NCI-H1436 (cell line): Measurements from ENCODE around the gene HDAC4.

Experiments used
- DNase-seq: peaks from one replicate; lab custom pipeline; 2025; lab: John Stamatoyannopoulos, UW

The HDAC4 gene

DNA sequence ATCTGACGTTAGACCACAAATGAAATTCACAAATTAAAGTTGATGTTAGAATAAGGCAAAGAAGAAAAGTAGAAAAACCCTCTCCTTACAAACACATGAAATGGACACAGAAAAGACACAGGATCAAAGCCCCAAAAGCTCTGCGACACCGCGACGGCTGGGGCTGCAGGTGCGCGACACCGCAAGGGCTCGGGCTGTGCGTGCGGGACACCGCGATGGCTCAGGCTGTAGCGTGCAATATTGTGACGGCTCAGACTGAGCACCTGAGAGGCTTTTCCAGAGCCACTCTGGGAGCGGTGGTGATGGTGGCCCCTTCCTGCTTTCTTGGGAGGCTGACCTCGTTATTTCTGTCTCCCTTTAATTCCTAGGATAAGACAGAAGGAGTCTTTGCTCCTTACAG is 296.0 kb downstream of the HDAC4 start:
- DNase-seq = no peak

DNA sequence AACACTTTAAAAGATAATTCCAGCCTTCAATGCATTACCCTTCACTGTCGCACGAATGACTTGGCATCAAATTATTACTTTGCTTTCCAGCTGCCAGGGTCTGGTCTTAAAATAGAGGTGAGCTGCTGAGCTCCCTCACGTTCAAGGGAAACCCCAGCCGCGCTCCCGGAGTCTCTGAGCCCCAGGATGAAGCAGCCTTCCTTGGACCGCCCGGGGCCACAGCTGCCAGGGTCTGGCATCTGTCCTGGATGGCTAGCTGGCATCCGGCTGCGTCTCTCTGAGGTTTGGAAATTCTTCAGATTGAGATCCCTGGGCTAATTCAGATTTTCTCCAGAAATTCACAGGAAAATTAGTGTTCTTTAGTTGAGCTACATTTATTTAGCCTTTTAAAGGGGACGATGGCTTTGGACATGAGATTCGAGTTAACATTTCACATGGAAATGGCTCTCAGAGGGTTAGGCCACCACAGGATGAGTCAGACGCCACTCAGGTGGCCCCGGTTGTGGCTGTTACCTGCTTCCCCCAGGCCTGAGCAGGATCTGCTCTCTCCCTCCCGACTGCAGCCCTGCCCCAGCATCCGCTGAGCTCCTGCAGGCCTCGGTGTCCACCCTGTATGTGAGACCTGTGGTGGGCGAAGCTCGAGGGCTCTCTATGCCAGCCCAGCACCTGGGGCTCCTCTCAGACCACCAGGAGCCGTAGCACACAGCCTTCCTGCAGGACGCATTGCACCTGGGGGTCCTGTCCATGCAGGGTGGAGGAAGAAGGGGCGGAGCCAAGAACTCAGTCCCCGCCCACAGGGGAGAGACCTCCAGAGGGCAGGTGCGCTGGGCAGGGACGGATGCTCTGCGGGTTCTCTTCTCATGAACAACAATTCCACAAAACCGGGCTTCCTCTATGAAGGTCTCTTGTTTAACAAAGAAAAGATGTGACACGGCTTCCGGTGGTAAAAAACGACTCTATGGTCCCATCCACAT is 297.4 kb downstream of the HDAC4 start:
- DNase-seq = no peak

GRCh38 chr2:239102266-239102665 is 298.6 kb downstream of the HDAC4 start:
- no peak for DNase-seq

GRCh38 chr2:239101807-239102206 is 299.0 kb downstream of the HDAC4 start:
- no peak for DNase-seq

GRCh38 chr2:239101071-239101470 is 299.7 kb downstream of the HDAC4 start:
- DNase-seq = no peak

DNA sequence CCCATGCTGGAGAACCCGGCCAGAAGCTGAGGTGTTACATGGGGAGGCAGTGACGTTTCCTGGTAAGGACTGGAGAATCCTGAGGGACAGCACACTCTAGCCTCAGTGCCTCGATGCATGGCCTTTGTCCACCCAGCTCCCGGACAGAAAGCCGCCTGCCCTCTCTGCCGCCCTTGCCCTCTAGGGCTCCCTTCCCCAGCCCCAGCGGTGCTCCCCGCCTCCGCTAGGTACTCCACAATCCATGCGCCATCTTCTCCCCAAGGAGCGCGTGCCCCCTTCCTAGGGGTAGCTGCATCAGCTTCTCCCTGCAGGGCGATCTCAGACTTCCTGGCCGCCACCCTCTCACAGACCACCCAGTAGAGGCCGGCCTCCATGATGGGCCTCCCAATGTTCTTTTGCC is 301.3 kb downstream of the HDAC4 start:
- DNase-seq = no peak

DNA sequence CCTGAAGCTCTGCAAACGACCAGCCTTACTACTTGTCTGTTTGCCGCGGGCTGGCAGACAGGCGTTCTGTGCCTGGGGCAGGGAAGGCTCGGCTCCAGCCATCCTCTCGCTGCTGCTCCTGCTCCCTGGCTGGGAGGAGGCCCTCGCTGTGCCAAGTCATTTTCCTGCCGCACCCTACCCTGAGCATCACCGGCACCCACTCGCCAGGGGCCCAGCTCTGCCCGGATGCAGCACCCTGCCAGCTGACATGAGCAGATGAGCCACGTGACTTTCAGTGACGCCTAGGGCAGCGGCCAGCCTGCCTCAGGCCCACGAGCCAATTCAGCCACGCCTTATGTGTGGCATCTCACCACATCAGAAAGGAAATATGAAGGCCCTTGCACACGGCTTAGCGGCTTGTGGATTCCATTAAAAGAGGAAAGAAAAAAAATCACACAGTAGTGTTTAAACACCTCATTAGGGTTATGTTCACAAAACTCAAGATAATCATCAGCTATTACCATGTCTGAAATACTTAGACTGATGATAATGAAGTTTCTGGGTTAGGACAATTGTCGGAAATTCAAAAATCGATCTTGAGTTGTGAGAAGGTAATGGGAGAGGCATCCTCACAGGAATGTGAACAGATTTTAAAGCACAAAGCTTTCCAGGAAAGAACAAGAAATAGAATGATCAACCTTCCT is 302.4 kb downstream of the HDAC4 start:
- no peak for DNase-seq

DNA sequence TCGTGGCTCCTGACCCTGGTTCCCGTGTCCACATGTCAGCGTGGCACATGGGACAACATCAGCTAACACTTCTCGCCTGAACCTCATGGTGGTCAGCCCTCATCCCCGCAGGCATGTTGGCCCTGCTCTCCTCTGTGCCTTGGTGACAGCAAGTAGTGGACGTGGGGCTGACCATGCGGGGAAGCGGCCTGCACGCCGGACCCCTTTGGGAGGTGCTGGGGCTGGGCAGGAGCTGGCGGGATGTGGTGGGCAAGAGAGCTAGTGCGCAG is 303.5 kb downstream of the HDAC4 start:
- no peak for DNase-seq

GRCh38 chr2:239096676-239097427 is 304.0 kb downstream of the HDAC4 start:
- DNase-seq = no peak

GRCh38 chr2:239095460-239096081 is 305.2 kb downstream of the HDAC4 start:
- no peak for DNase-seq

GRCh38 chr2:239094867-239095266 is 306.0 kb downstream of the HDAC4 start:
- DNase-seq = no peak

GRCh38 chr2:239093952-239094351 is 306.9 kb downstream of the HDAC4 start:
- no peak for DNase-seq

DNA sequence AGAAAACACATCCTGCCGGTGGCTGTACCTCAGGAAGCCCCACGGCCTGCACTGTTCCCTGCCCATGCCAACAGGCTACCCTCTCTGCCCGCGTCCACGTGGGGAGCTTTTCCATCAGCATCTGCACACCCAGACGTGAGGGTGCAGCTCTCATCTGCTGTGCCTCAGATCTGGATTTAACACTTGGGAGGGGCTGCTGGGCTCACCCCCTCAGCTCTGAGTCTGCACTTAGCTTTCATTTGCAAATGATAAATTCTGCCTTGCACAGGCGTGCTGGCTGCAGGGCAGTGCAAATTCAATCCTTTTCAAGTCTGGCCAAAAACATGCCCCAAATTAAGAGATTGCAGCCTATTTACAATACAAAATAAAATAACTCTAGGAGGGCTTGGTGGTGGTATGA is 307.3 kb downstream of the HDAC4 start:
- DNase-seq = no peak

DNA sequence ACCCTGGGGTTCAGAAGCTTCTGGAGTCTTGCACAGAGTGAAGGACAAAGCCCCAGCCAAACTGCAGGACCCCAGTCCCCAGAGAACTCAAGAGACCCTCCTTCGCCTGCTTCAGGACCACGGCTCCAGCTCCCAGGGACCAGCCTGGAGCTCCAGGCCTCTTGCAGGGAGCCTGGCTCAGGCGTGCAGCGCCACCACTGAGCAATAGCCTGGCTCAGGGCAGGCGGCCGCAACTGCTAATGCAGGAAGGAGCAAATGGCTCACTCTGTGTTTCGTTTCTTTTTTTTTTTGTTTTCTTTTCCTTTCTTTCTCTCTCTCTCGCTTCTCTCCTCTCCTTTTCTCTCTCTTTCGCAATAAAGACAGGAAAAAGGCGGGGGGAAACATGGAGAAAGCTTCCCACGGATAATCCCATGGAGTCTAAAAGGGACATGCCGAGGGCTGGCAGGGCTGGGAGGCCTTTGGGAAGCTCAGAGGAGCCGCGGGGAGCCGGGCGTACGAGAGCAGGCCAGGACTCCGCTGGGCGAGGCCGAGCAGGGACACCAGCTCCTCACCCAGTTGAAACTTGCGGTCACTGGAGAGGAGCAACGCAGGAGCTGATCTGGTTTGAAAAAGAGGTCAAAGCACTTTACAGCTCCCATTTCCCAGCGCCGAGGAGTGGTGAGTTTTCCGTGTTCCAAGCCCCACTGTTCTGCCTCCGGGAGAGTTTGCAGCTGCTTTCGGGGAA is 308.1 kb downstream of the HDAC4 start:
- no peak for DNase-seq

- DNase-seq = no peak
Measured at GRCh38 chr2:239089884-239090283, 310.9 kb downstream of the HDAC4 start.

DNA sequence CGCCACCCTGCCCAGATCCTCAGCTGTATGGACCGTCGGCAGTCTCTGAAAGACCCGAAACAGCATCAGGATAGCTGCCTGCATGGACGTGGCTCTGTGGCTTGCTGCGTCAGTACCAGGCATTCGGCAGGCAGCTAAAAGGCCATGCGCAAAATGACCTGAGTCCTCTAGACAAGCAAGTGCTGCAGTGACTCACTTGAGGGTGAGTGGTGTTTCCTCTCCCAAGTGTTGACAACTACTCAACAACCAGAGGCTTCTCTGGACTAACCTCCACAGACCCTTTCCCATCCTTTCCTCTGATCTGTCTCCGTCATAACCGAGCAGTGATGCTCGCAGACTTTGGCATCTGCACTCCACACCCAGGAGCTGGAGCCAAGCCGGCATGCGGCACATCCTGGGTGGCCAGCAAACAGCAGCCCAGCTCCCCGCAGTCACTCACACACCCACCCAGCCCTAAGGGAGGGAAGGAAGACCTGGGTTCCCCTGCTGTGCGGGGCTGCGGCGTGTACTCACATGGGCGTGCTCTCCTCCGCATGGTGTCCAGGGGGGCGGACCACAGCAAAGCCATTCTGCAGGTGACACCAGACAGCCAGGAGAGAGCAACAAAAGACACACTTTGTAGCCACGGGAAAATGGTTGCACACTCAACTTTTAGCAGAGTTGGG is 313.6 kb downstream of the HDAC4 start:
- no peak for DNase-seq

GRCh38 chr2:239086325-239087020 is 314.3 kb downstream of the HDAC4 start:
- DNase-seq = no peak

DNA sequence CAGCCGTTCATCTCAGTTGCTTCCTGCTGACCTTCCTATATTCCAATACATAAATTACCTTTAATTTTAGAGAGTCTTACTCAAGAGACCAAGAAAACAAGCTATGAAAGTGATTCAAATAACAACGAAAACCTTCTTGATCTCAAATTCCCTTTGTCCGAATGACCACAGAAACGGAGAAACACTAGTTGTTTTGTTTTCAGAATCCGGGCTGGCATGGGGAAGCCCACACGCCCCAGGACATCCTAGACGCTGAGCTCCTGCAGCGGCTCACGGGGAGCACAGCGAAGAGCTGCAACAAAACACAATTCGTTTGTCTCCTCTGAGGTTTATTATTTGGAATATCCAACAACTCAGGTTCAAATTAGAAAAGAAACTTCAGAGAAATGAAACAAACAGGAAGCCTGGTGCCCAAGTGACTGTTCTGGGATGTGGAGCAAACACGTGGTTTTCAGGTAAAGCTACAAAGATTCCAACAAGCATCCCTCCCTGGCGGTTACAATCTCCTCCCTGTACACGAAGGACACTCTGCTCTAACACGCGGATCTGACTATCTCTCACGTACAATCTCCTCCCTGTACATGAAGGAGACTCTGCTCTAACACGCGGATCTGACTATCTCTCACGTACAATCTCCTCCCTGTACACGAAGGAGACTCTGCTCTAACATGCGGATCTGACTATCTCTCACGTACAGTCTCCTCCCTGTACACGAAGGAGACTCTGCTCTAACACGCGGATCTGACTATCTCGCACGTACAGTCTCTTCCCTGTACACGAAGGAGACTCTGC is 315.4 kb downstream of the HDAC4 start:
- no peak for DNase-seq

- no peak for DNase-seq
Measured at GRCh38 chr2:239084007-239084406, 316.8 kb downstream of the HDAC4 start.

- no peak for DNase-seq
Measured at GRCh38 chr2:239082425-239082824, 318.4 kb downstream of the HDAC4 start.
